ENCODE results near the gene WDR82. TPM values are rescaled to one million over a fixed set of nuclear protein-coding genes. Genes with fewer than 3 reads are reported as not detected.
A peak's percentile ranks its signal among the peaks of the same experiment; 100 is the strongest.

Gene WDR82
- total RNA-seq, 1 donor from 2014 or later = 96.8 TPM

- TF ChIP-seq CTCF (conservative IDR thresholded peaks at IDR 0.05) = no peak
- H3K9me3 Mint-ChIP-seq = no peaks in the 10 kb centered on the region
- H3K4me1 Mint-ChIP-seq (ENCODE audit: unreplicated experiment) = peaks cover 9% of the 10 kb centered on the region
- H3K36me3 Mint-ChIP-seq = no peaks in the 10 kb centered on the region
- no peak overlapping the region for H3K4me3 Mint-ChIP-seq
- H3K27ac Mint-ChIP-seq = no peak overlapping the region
- DNase-seq (ENCODE audit: extremely low spot score, unreplicated experiment) = no peak
- no peaks in the 10 kb centered on the region for H3K27me3 Mint-ChIP-seq
Observed at GRCh38 chr3:52234516-52235447, 43.7 kb downstream of the WDR82 start.

- no peak for TF ChIP-seq CTCF (conservative IDR thresholded peaks at IDR 0.05)
- no peak for DNase-seq (ENCODE audit: extremely low spot score, unreplicated experiment)
- H3K36me3 Mint-ChIP-seq = no peaks in the 10 kb centered on the region
- no peaks in the 10 kb centered on the region for H3K9me3 Mint-ChIP-seq
- no peak overlapping the region for H3K27ac Mint-ChIP-seq
- H3K4me3 Mint-ChIP-seq = no peak overlapping the region
- peaks cover 4% of the 10 kb centered on the region for H3K4me1 Mint-ChIP-seq (ENCODE audit: unreplicated experiment)
- no peaks in the 10 kb centered on the region for H3K27me3 Mint-ChIP-seq
Observed at GRCh38 chr3:52233968-52234367, 44.5 kb downstream of the WDR82 start.

GRCh38 chr3:52233108-52233591 lies 45.3 kb downstream of the WDR82 start:
- Mint-ChIP-seq H3K27ac (no peak overlapping the region), H3K36me3 (no peaks in the 10 kb centered on the region), H3K4me1 (ENCODE audit: unreplicated experiment) (peaks cover under 1% of the 10 kb centered on the region), H3K4me3 (no peak overlapping the region), H3K9me3 (no peaks in the 10 kb centered on the region), H3K27me3 (no peaks in the 10 kb centered on the region)
- no peak for DNase-seq (ENCODE audit: extremely low spot score, unreplicated experiment)
- TF ChIP-seq CTCF (conservative IDR thresholded peaks at IDR 0.05) = no peak

GRCh38 chr3:52232279-52233107 lies 46.0 kb downstream of the WDR82 start:
- H3K27me3 Mint-ChIP-seq = no peaks in the 10 kb centered on the region
- H3K9me3 Mint-ChIP-seq = no peaks in the 10 kb centered on the region
- H3K27ac Mint-ChIP-seq = no peak overlapping the region
- H3K36me3 Mint-ChIP-seq = no peaks in the 10 kb centered on the region
- peak; percentile 53 for TF ChIP-seq CTCF (conservative IDR thresholded peaks at IDR 0.05)
- no peak for DNase-seq (ENCODE audit: extremely low spot score, unreplicated experiment)
- H3K4me3 Mint-ChIP-seq = no peak overlapping the region
- H3K4me1 Mint-ChIP-seq (ENCODE audit: unreplicated experiment) = no peaks in the 10 kb centered on the region

GRCh38 chr3:52231502-52232278 lies 46.8 kb downstream of the WDR82 start:
- H3K4me3 Mint-ChIP-seq = no peak overlapping the region
- H3K36me3 Mint-ChIP-seq = no peaks in the 10 kb centered on the region
- H3K4me1 Mint-ChIP-seq (ENCODE audit: unreplicated experiment) = no peaks in the 10 kb centered on the region
- peak; percentile 83 for TF ChIP-seq CTCF (conservative IDR thresholded peaks at IDR 0.05)
- no peak overlapping the region for H3K27ac Mint-ChIP-seq
- peak; percentile 84 for DNase-seq (ENCODE audit: extremely low spot score, unreplicated experiment)
- no peaks in the 10 kb centered on the region for H3K27me3 Mint-ChIP-seq
- no peaks in the 10 kb centered on the region for H3K9me3 Mint-ChIP-seq

Measured in type B pancreatic cell (in vitro differentiated cells).